Measurements from ENCODE around the gene LINC01488. TPM values are rescaled to one million over a fixed set of nuclear protein-coding genes. Genes with fewer than 3 reads are reported as not detected.

Gene LINC01488
- total and polyA plus RNA-seq, 2 donors from 2014 or later = not detected

DNA sequence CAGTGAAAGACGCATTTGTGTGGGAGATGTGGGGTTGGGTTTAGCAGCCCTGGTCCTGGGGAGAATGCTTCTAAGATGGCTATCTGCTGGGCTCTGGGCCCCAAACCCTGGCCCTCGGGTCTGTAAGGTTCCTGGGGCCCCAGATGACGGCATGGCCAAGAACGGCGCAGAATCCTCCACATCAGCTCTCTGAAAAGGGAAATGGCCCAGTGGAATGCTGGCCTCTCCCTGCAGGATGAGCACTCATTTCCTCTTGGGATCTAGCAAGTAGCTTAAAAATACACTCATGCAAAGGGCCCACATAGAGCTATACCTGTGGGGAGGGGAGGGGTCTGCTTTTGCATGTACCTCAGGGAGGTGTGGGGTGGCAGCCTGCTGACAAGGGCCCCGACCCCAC is 37.5 kb upstream of the LINC01488 start:
- H3K27ac ChIP-seq (ENCODE audit: low read depth in 2 of 2, low read length in 2 of 2) = peak overlapping the region; percentile 5 to 72
- no peaks in the 10 kb centered on the region for H3K27me3 ChIP-seq (ENCODE audit: control insufficient read depth, insufficient read depth, low read length)
- intact Hi-C loops (cut with DNase I) = no loop called here
- no peak for FAIRE-seq
- no peaks in the 10 kb centered on the region for H3K9me3 ChIP-seq (ENCODE audit: control insufficient read depth in 2 of 3, insufficient read depth in 1 of 3, low read length in 3 of 3)
- H3K36me3 ChIP-seq (ENCODE audit: control insufficient read depth in 2 of 3, insufficient read depth in 3 of 3, low read length in 3 of 3) = no peaks in the 10 kb centered on the region
- DNase-seq = no peak
- peak overlapping the region in 1 of 3 donors; percentile 53 for H3K4me3 ChIP-seq (ENCODE audit: low read length in 3 of 3)
- H3K4me1 ChIP-seq (ENCODE audit: control insufficient read depth in 2 of 3, insufficient read depth in 2 of 3, low read depth in 1 of 3, low read length in 3 of 3) = peaks cover 0 to 20% (median 13%) of the 10 kb centered on the region in 3 donors
- no peak overlapping the region for H3K9ac ChIP-seq (ENCODE audit: low read length in 3 of 3)
- TF ChIP-seq, protein P1, sequence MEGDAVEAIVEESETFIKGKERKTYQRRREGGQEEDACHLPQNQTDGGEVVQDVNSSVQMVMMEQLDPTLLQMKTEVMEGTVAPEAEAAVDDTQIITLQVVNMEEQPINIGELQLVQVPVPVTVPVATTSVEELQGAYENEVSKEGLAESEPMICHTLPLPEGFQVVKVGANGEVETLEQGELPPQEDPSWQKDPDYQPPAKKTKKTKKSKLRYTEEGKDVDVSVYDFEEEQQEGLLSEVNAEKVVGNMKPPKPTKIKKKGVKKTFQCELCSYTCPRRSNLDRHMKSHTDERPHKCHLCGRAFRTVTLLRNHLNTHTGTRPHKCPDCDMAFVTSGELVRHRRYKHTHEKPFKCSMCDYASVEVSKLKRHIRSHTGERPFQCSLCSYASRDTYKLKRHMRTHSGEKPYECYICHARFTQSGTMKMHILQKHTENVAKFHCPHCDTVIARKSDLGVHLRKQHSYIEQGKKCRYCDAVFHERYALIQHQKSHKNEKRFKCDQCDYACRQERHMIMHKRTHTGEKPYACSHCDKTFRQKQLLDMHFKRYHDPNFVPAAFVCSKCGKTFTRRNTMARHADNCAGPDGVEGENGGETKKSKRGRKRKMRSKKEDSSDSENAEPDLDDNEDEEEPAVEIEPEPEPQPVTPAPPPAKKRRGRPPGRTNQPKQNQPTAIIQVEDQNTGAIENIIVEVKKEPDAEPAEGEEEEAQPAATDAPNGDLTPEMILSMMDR (IDR thresholded peaks at IDR 0.05; ENCODE audit: borderline replicate concordance, extremely low read depth, insufficient read depth) = no peak

DNA sequence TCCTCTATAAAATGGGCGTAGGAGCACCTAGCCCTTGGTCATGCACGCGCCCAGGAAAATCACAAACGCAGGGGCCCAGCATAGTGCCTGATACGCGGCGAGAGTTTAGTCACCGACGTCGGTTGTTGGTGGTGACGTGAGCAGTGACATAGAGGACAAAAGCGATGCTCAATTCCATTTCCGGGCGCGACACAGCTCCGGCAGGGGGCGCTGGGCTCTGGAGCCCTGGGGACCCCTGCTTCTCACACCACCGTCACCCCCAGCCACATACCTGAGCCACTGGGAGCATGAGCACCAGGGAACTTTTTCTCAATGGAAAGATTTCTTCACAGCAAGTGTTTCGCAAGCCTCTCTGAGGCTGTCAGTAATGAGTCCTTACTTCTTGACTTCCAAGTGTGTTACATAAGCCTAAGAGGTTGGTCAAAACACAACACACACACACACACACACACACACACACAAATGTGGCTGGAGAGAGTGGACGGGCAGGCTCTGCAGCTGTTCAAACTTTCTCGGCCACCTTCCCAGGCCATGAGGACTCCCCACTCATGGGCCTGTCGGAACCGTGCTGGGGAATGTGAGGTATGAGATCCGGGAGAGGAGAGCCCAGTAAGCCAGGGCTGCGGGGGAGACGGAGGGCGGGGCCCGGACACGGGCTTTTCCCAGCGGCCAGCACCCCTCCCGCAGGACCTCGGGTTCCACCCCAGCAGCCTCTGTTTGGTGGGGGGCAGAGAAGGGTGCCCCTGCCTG is 36.9 kb upstream of the LINC01488 start:
- Histone ChIP-seq H3K27ac (ENCODE audit: low read depth in 2 of 2, low read length in 2 of 2) (peak overlapping the region; percentile 5 to 72), H3K4me1 (ENCODE audit: control insufficient read depth in 2 of 3, insufficient read depth in 2 of 3, low read depth in 1 of 3, low read length in 3 of 3) (peaks cover 0 to 20% (median 15%) of the 10 kb centered on the region in 3 donors), H3K4me3 (ENCODE audit: low read length in 3 of 3) (peak overlapping the region in 1 of 3 donors; percentile 53), H3K27me3 (ENCODE audit: control insufficient read depth, insufficient read depth, low read length) (no peaks in the 10 kb centered on the region), H3K9ac (ENCODE audit: low read length in 3 of 3) (no peak overlapping the region), H3K36me3 (ENCODE audit: control insufficient read depth in 2 of 3, insufficient read depth in 3 of 3, low read length in 3 of 3) (no peaks in the 10 kb centered on the region), H3K9me3 (ENCODE audit: control insufficient read depth in 2 of 3, insufficient read depth in 1 of 3, low read length in 3 of 3) (no peaks in the 10 kb centered on the region)
- intact Hi-C loops (cut with DNase I) = no loop called here
- TF ChIP-seq, protein P1 (IDR thresholded peaks at IDR 0.05; ENCODE audit: borderline replicate concordance, extremely low read depth, insufficient read depth) = no peak
- FAIRE-seq (no peak), DNase-seq (peak; percentile 44 to 82 (median 76))

DNA sequence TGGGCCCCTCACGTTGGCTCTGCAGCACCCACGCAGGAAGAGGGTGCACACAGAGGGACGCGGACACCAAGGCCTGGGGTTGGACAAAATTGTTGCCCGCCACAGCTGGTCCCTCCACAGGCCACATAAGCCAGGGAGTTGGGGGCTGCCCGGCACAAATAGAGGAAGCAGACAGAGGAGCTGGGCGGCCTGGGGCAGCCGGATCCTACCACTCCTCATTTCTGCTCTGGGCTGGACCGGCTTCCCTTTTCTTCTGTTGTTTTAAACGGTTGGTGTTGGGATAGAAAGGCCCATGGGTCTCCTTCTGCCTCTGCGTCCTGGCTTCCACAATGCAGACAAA is 36.4 kb upstream of the LINC01488 start:
- Histone ChIP-seq H3K4me1 (ENCODE audit: control insufficient read depth in 2 of 3, insufficient read depth in 2 of 3, low read depth in 1 of 3, low read length in 3 of 3) (peaks cover 0 to 20% (median 15%) of the 10 kb centered on the region in 3 donors), H3K27me3 (ENCODE audit: control insufficient read depth, insufficient read depth, low read length) (no peaks in the 10 kb centered on the region), H3K36me3 (ENCODE audit: control insufficient read depth in 2 of 3, insufficient read depth in 3 of 3, low read length in 3 of 3) (no peaks in the 10 kb centered on the region), H3K9ac (ENCODE audit: low read length in 3 of 3) (no peak overlapping the region), H3K4me3 (ENCODE audit: low read length in 3 of 3) (no peak overlapping the region), H3K27ac (ENCODE audit: low read depth in 2 of 2, low read length in 2 of 2) (peak overlapping the region in 1 of 2 donors; percentile 5), H3K9me3 (ENCODE audit: control insufficient read depth in 2 of 3, insufficient read depth in 1 of 3, low read length in 3 of 3) (no peaks in the 10 kb centered on the region)
- FAIRE-seq = no peak
- no peak for DNase-seq
- intact Hi-C loops (cut with DNase I) = no loop called here
- TF ChIP-seq, protein P1 (IDR thresholded peaks at IDR 0.05; ENCODE audit: borderline replicate concordance, extremely low read depth, insufficient read depth) = no peak
